Body of pancreas (tissue), 4 donors: ENCODE measurements around the gene DRGX. TPM values are rescaled to one million over a fixed set of nuclear protein-coding genes. Genes with fewer than 3 reads are reported as not detected.

Experiments used
- ATAC-seq: fragments of 150-250 bp; one replicate; pipeline ENCODE4 v1.9.1; 2016
- DNase-seq, 4 donors: peaks; one replicate each; pipeline ENCODE4 v3.0.0-alpha.2; 2019
- H3K27ac ChIP-seq, 4 donors: fragments of 200-600 bp; sonication (generic); 1 replicate in 3 of 4; 2 replicates in 1 of 4; pipeline versions ENCODE4 v1.5.1 to v1.6.1; 2016 to 2019; ENCODE audit warnings: mild to moderate bottlenecking in 1 of 4, mixed read lengths in 1 of 4, moderate library complexity in 1 of 4
- H3K27me3 ChIP-seq, 2 donors: fragments of 200-600 bp; sonication (generic); one replicate each; pipeline ENCODE4 v1.6.0; 2016; ENCODE audit warnings: mild to moderate bottlenecking in 1 of 2
- H3K36me3 ChIP-seq, 2 donors: fragments of 200-600 bp; sonication (generic); replicated peaks in 1 of 2; 2 replicates each; pipeline ENCODE4 v1.5.1; 2016; ENCODE audit warnings: low read depth in 2 of 2; ENCODE audit not compliant: insufficient read depth in 1 of 2
- H3K4me1 ChIP-seq: fragments of 200-600 bp; sonication (generic); one replicate; pipeline ENCODE4 v1.6.0; 2016
- H3K4me3 ChIP-seq, 2 donors: fragments of 200-600 bp; sonication (generic); 1 replicate in 1 of 2; 2 replicates in 1 of 2; pipeline ENCODE4 v1.5.1; 2016 to 2019
- H3K9me3 ChIP-seq, 3 donors: fragments of 200-600 bp; sonication (generic); 1 replicate in 2 of 3; 2 replicates in 1 of 3; pipeline ENCODE4 v1.5.1; 2016
- POLR2A ChIP-seq, 3 donors: fragments of 450-650 bp; IDR thresholded peaks; one replicate each; pipeline ENCODE4 v1.6.1; 2016; ENCODE audit warnings: antibody characterized with exemption in 3 of 3, mild to moderate bottlenecking in 2 of 3
- WGBS, 2 donors: methylation state at CpG; one replicate each; pipeline ENCODE4 v1.1.5; 2017; 5-methylcytosine and 5-hydroxymethylcytosine counted together
- intact Hi-C: fragments of 100-400 bp; cut with DNase I; formaldehyde crosslinking; loops from one replicate; pipeline ENCODE4 v1.15.1; 2023
- total RNA-seq, 2 donors: library from RNA; depleted of rRNA; stranded (reverse); fragments of >200 nt; gene quantifications; one replicate each; pipeline ENCODE4 v1.1.0, GENCODE V29; 2016
- TF ChIP-seq, protein P1 (sequence below), 7 experiments: fragments of 450-650 bp in 4 of 7; fragments of 200-600 bp in 3 of 7; sonication (generic) in 3 of 7; IDR thresholded peaks; one replicate each; pipeline ENCODE4 v1.5.1; 2016 to 2019; ENCODE audit warnings: antibody characterized with exemption in 7 of 7

DRGX gene
- total RNA-seq, 2 donors from 2014 or later: not detected

DNA sequence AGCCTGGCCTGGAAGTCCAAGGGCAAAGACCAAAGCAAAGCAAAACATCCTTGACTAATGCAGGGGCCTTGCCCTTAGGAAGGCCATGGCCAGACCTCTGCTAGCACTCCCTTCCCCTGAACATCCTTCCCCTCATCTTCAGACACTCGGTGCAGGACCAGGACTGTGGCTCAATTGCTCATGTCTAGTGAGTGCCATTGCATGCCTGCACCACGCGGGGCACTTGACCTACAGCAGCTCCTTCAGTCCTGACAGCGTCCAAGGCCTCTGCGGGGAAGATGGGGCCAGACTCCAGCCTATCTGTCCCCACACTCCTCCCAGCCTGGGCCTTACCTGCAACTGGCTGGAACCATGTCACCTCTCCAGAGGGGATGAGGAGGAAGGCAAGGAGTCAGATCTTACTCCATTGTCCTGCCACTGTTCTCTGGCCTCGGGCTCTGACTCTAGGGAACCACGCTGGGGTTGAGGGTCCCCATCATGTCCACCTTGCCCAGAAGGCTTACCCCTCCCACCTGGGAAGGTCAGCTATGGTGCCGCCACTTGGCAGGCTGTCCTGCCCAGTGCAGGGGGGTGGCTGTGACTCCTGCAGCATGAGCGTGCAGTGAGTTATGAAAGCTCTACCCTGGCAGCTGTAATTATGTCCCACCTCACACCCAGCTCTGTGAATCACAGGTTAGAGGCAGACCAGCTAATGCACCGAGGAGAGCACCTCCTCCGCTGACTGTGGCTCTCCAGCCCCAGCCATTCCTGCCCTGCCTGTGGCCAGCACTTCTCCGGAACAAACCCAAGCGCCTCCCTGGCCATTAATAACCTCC lies 16.1 kb downstream of the DRGX start:
- H3K4me3 ChIP-seq: no peak overlapping the region
- DNase-seq (no peak), ATAC-seq (no peak)
- no peaks in the 10 kb centered on the region for H3K36me3 ChIP-seq
- no peaks in the 10 kb centered on the region for H3K4me1 ChIP-seq
- no peaks in the 10 kb centered on the region for H3K27me3 ChIP-seq
- intact Hi-C loops: no loop called here
- H3K27ac ChIP-seq: no peak overlapping the region
- 57 to 58% methylated on average over 8 to 13 of the region's 13 CpGs for WGBS, 2 donors
- H3K9me3 ChIP-seq: no peaks in the 10 kb centered on the region
- TF ChIP-seq, protein P1, sequence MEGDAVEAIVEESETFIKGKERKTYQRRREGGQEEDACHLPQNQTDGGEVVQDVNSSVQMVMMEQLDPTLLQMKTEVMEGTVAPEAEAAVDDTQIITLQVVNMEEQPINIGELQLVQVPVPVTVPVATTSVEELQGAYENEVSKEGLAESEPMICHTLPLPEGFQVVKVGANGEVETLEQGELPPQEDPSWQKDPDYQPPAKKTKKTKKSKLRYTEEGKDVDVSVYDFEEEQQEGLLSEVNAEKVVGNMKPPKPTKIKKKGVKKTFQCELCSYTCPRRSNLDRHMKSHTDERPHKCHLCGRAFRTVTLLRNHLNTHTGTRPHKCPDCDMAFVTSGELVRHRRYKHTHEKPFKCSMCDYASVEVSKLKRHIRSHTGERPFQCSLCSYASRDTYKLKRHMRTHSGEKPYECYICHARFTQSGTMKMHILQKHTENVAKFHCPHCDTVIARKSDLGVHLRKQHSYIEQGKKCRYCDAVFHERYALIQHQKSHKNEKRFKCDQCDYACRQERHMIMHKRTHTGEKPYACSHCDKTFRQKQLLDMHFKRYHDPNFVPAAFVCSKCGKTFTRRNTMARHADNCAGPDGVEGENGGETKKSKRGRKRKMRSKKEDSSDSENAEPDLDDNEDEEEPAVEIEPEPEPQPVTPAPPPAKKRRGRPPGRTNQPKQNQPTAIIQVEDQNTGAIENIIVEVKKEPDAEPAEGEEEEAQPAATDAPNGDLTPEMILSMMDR (IDR thresholded peaks at IDR 0.05): no peak
- TF ChIP-seq POLR2A (IDR thresholded peaks at IDR 0.05): no peak

DNA sequence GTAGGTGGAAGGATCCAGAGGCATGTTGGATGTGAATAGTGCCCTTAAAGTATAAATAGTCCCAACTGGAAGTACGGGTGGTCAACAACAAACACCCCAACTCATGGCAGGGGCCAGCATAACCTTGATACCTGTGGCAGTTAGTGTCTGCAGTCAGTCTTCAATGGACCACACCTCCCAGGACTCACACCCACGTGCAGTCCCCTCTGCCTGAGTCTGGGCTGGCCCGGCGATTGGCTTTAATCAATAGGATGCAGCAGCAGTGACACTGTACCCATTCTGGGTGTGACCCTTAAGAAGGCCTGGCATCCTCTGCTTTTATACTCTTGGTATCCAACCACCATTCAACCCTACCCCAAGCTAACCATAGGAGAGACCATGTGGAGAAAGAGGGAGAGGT lies 18.6 kb downstream of the DRGX start:
- H3K36me3 ChIP-seq: no peaks in the 10 kb centered on the region
- intact Hi-C loops: no loop called here
- TF ChIP-seq, protein P1 (IDR thresholded peaks at IDR 0.05): no peak
- TF ChIP-seq POLR2A (IDR thresholded peaks at IDR 0.05): no peak

DNA sequence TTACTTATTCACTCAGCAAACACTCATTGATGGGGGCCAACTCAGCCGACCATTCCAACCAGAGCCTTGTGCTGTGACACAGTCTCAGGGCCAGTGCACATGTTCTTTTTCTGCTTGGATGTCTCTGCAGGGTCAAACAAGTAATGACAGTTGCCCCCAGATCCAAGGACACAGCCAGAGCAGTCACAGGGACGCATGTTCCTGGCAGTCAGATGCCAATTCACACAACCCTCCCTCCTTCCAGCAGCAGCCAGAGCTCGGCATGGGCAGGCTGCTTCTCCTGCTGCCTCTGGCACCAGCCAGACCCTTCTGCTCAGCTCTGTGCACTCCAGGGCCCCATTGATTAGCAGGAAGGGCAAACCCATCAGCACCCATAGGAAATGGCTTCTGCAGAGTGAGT lies 20.3 kb downstream of the DRGX start:
- Histone ChIP-seq H3K27ac (no peak overlapping the region), H3K9me3 (no peaks in the 10 kb centered on the region), H3K4me1 (no peaks in the 10 kb centered on the region), H3K27me3 (no peaks in the 10 kb centered on the region), H3K36me3 (no peaks in the 10 kb centered on the region), H3K4me3 (no peak overlapping the region)
- ATAC-seq (no peak), DNase-seq (no peak)
- TF ChIP-seq, protein P1 (IDR thresholded peaks at IDR 0.05): no peak
- no peak for TF ChIP-seq POLR2A (IDR thresholded peaks at IDR 0.05)
- 52 to 62% methylated on average over 3 of the region's 3 CpGs for WGBS, 2 donors
- intact Hi-C loops: no loop called here

More for the DNA sequence above, 18.6 kb downstream of the DRGX start:
- Histone ChIP-seq H3K27ac (no peak overlapping the region), H3K9me3 (no peaks in the 10 kb centered on the region), H3K4me3 (no peak overlapping the region), H3K27me3 (no peaks in the 10 kb centered on the region), H3K4me1 (no peaks in the 10 kb centered on the region)
- DNase-seq: no peak
- ATAC-seq: no peak
- 55 to 56% methylated on average over 4 of the region's 4 CpGs for WGBS, 2 donors

DNA sequence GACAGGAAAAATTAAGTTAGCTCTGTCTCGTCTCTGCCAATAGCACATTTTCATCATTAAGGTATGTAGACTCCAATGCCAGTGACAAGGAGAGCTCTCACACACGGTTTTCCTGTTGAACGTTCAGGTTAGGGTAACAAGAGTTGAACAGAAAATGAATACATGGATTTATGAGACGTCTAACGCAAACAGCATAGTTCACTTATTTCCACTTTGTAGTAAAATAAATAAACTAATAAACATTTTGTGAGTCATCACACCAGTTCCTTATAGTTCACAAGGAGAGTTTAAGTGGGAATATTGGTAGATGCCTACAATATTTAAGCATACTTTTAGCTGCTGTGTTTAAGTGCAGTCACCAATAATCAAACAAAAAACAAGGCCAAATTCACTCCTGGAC lies 21.1 kb downstream of the DRGX start:
- WGBS, 2 donors: 61 to 68% methylated on average over 5 of the region's 5 CpGs
- ATAC-seq: no peak
- Histone ChIP-seq H3K27me3 (no peaks in the 10 kb centered on the region), H3K27ac (no peak overlapping the region), H3K4me3 (no peak overlapping the region), H3K36me3 (no peaks in the 10 kb centered on the region), H3K9me3 (no peaks in the 10 kb centered on the region), H3K4me1 (no peaks in the 10 kb centered on the region)
- intact Hi-C loops: no loop called here
- no peak for DNase-seq
- TF ChIP-seq, protein P1 (IDR thresholded peaks at IDR 0.05): no peak
- TF ChIP-seq POLR2A (IDR thresholded peaks at IDR 0.05): no peak

DNA sequence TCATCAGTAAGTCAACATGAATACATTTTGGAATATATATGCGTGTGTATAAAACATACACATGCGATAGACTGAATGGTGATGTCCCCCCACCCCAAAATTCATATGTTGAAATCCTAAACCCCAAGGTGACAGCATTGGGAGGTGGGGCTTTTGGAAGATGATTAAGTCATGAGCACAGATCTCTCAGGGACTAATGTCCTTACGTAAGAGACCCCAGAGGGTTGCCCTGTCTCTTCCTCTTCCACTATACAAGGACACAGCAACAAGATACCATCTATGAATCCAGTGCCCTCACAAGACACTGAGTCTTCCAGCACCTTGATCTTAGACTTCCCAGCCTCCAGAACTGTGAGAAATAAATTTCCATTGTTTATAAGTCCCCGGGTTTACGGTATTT lies 22.5 kb downstream of the DRGX start:
- DNase-seq: no peak
- H3K4me1 ChIP-seq: no peaks in the 10 kb centered on the region
- ATAC-seq: no peak
- TF ChIP-seq POLR2A (IDR thresholded peaks at IDR 0.05): no peak
- TF ChIP-seq, protein P1 (IDR thresholded peaks at IDR 0.05): no peak
- H3K36me3 ChIP-seq: no peaks in the 10 kb centered on the region
- 83 to 88% methylated on average over 5 of the region's 5 CpGs for WGBS, 2 donors
- H3K4me3 ChIP-seq: no peak overlapping the region
- intact Hi-C loops: no loop called here
- H3K27ac ChIP-seq: no peak overlapping the region
- no peaks in the 10 kb centered on the region for H3K9me3 ChIP-seq
- H3K27me3 ChIP-seq: no peaks in the 10 kb centered on the region
